Measurements from ENCODE around the gene MAP2K5. TPM values are rescaled to one million over a fixed set of nuclear protein-coding genes. Genes with fewer than 3 reads are reported as not detected.

The MAP2K5 gene
- total and polyA plus RNA-seq, 2 donors from 2014 or later = 14.1 to 18.6 TPM

GRCh38 chr15:67841513-67841762, 298.9 kb downstream of the MAP2K5 start:
- H3K9me3 ChIP-seq (ENCODE audit: control insufficient read depth in 2 of 3, insufficient read depth in 1 of 3, low read length in 3 of 3) = no peaks in the 10 kb centered on the region
- no peak overlapping the region for H3K27ac ChIP-seq (ENCODE audit: low read depth in 2 of 2, low read length in 2 of 2)
- peaks cover 3 to 27% (median 14%) of the 10 kb centered on the region in 3 donors for H3K4me1 ChIP-seq (ENCODE audit: control insufficient read depth in 2 of 3, insufficient read depth in 2 of 3, low read depth in 1 of 3, low read length in 3 of 3)
- H3K4me3 ChIP-seq (ENCODE audit: low read length in 3 of 3) = no peak overlapping the region
- TF ChIP-seq CTCF (IDR thresholded peaks at IDR 0.05; ENCODE audit: borderline replicate concordance, extremely low read depth, insufficient read depth) = no peak
- no peaks in the 10 kb centered on the region for H3K27me3 ChIP-seq (ENCODE audit: control insufficient read depth, insufficient read depth, low read length)
- FAIRE-seq (no peak), DNase-seq (no peak)
- H3K9ac ChIP-seq (ENCODE audit: low read length in 3 of 3) = no peak overlapping the region
- intact Hi-C loops (cut with DNase I) = no loop called here
- H3K36me3 ChIP-seq (ENCODE audit: control insufficient read depth in 2 of 3, insufficient read depth in 3 of 3, low read length in 3 of 3) = no peaks in the 10 kb centered on the region

- H3K27ac ChIP-seq (ENCODE audit: low read depth in 2 of 2, low read length in 2 of 2) = peak overlapping the region in 1 of 2 donors; percentile 47
- intact Hi-C loops (cut with DNase I) = no loop called here
- no peak overlapping the region for H3K4me3 ChIP-seq (ENCODE audit: low read length in 3 of 3)
- FAIRE-seq (no peak), DNase-seq (peak in 4 of 5 donors; percentile 61 to 82 (median 74))
- H3K9ac ChIP-seq (ENCODE audit: low read length in 3 of 3) = no peak overlapping the region
- no peaks in the 10 kb centered on the region for H3K36me3 ChIP-seq (ENCODE audit: control insufficient read depth in 2 of 3, insufficient read depth in 3 of 3, low read length in 3 of 3)
- H3K9me3 ChIP-seq (ENCODE audit: control insufficient read depth in 2 of 3, insufficient read depth in 1 of 3, low read length in 3 of 3) = no peaks in the 10 kb centered on the region
- TF ChIP-seq CTCF (IDR thresholded peaks at IDR 0.05; ENCODE audit: borderline replicate concordance, extremely low read depth, insufficient read depth) = no peak
- no peaks in the 10 kb centered on the region for H3K27me3 ChIP-seq (ENCODE audit: control insufficient read depth, insufficient read depth, low read length)
- H3K4me1 ChIP-seq (ENCODE audit: control insufficient read depth in 2 of 3, insufficient read depth in 2 of 3, low read depth in 1 of 3, low read length in 3 of 3) = peaks cover 3 to 27% (median 14%) of the 10 kb centered on the region in 3 donors
These were observed 300.6 kb downstream of the MAP2K5 start for GRCh38 chr15:67843092-67843501.

GRCh38 chr15:67843571-67844387, 301.3 kb downstream of the MAP2K5 start:
- Histone ChIP-seq H3K36me3 (ENCODE audit: control insufficient read depth in 2 of 3, insufficient read depth in 3 of 3, low read length in 3 of 3) (no peaks in the 10 kb centered on the region), H3K9ac (ENCODE audit: low read length in 3 of 3) (no peak overlapping the region), H3K4me3 (ENCODE audit: low read length in 3 of 3) (no peak overlapping the region), H3K27me3 (ENCODE audit: control insufficient read depth, insufficient read depth, low read length) (no peaks in the 10 kb centered on the region), H3K4me1 (ENCODE audit: control insufficient read depth in 2 of 3, insufficient read depth in 2 of 3, low read depth in 1 of 3, low read length in 3 of 3) (peaks cover 3 to 27% (median 11%) of the 10 kb centered on the region in 3 donors), H3K9me3 (ENCODE audit: control insufficient read depth in 2 of 3, insufficient read depth in 1 of 3, low read length in 3 of 3) (no peaks in the 10 kb centered on the region), H3K27ac (ENCODE audit: low read depth in 2 of 2, low read length in 2 of 2) (peak overlapping the region; percentile 34 to 47)
- FAIRE-seq = no peak
- intact Hi-C loops (cut with DNase I) = no loop called here
- no peak for TF ChIP-seq CTCF (IDR thresholded peaks at IDR 0.05; ENCODE audit: borderline replicate concordance, extremely low read depth, insufficient read depth)
- DNase-seq = peak in 4 of 5 donors; percentile 91 to 96 (median 92)
